Brain pericyte (primary cell): ENCODE measurements around the gene SPATA6.
"Not testable (repeated sequence)": the region's sequence is repeated elsewhere in the genome, so short reads cannot be mapped to it uniquely, and the experiment has no call there.

Source experiments
- DNase-seq: peaks from one replicate; pipeline ENCODE4 v3.0.0-alpha.2; 2012; ENCODE audit warnings: low read depth, low spot score

SPATA6 gene

GRCh38 chr1:48356901-48357300 is 115.1 kb downstream of the SPATA6 start:
- DNase-seq = no peak

GRCh38 chr1:48344373-48344772 is 127.6 kb downstream of the SPATA6 start:
- DNase-seq = no peak

GRCh38 chr1:48341221-48341620 is 130.8 kb downstream of the SPATA6 start:
- no peak for DNase-seq

GRCh38 chr1:48338257-48338656 is 133.7 kb downstream of the SPATA6 start:
- no peak for DNase-seq

GRCh38 chr1:48333316-48333715 is 138.7 kb downstream of the SPATA6 start:
- no peak for DNase-seq

- DNase-seq = no peak
Observed at GRCh38 chr1:48332115-48332514, 139.9 kb downstream of the SPATA6 start.

- no peak for DNase-seq
Observed at GRCh38 chr1:48329905-48330304, 142.1 kb downstream of the SPATA6 start.

GRCh38 chr1:48329486-48329885 is 142.5 kb downstream of the SPATA6 start:
- no peak for DNase-seq

GRCh38 chr1:48311829-48312228 is 160.2 kb downstream of the SPATA6 start:
- not testable (repeated sequence) for DNase-seq

- no peak for DNase-seq
Observed at GRCh38 chr1:48309564-48310082, 162.4 kb downstream of the SPATA6 start.

GRCh38 chr1:48302652-48303051 is 169.4 kb downstream of the SPATA6 start:
- DNase-seq = no peak

- no peak for DNase-seq
Observed at GRCh38 chr1:48294656-48295055, 177.3 kb downstream of the SPATA6 start.

- not testable (repeated sequence) for DNase-seq
Observed at GRCh38 chr1:48294094-48294493, 177.9 kb downstream of the SPATA6 start.

- DNase-seq = no peak
Observed at GRCh38 chr1:48292706-48293105, 179.3 kb downstream of the SPATA6 start.

GRCh38 chr1:48291421-48291820 is 180.6 kb downstream of the SPATA6 start:
- no peak for DNase-seq

- no peak for DNase-seq
Observed at GRCh38 chr1:48285525-48285924, 186.5 kb downstream of the SPATA6 start.

GRCh38 chr1:48284696-48285420 is 187.1 kb downstream of the SPATA6 start:
- not testable (repeated sequence) for DNase-seq

- not testable (repeated sequence) for DNase-seq
Observed at GRCh38 chr1:48282329-48282728, 189.7 kb downstream of the SPATA6 start.

GRCh38 chr1:48277437-48277836 is 194.6 kb downstream of the SPATA6 start:
- DNase-seq = not testable (repeated sequence)

GRCh38 chr1:48266576-48266975 is 205.4 kb downstream of the SPATA6 start:
- DNase-seq = no peak

GRCh38 chr1:48263041-48263440 is 209.0 kb downstream of the SPATA6 start:
- DNase-seq = no peak

- no peak for DNase-seq
Observed at GRCh38 chr1:48261881-48262400, 210.1 kb downstream of the SPATA6 start.

GRCh38 chr1:48258106-48258505 is 213.9 kb downstream of the SPATA6 start:
- DNase-seq = no peak
